Right lung (tissue), 5 donors: ENCODE results near the gene CCDC149. TPM values are rescaled to one million over a fixed set of nuclear protein-coding genes. Genes with fewer than 3 reads are reported as not detected.

Experiments used
- DNase-seq, 2 donors: peaks; one replicate each; pipeline ENCODE4 v3.0.0-alpha.2; 2013
- polyA plus RNA-seq, 5 donors: library from polyadenylated mRNA; unstranded; fragments of 120-200 nt; gene quantifications; one replicate each; pipeline versions ENCODE4 v1.2.1 to v1.2.3, GENCODE V29; 2013; ENCODE audit warnings: inconsistent platforms in 1 of 5, low replicate concordance in 1 of 5; ENCODE audit not compliant: insufficient read length in 5 of 5, insufficient read depth in 1 of 5

Gene CCDC149
- polyA plus RNA-seq, 5 donors = 18.4 to 22.9 (median 20.5) TPM

DNA sequence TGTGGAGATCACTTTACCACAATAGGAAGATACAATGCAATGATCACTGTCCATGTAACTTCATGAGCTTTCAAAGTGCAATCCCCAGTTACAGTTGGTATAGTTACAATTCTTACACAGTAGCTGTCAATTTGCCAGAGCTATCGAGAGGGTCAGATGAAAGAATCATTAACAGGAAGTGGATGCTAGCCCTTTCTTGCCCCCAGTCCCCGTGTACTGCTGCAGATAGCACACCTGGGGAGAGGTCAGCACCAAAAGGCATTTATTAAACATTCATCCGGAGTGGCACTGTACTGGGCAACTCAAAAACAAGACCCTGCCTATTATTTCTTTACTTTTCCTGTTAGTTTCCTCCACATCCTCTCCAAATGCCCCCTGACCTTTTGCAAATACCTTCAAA, 69.7 kb downstream of the CCDC149 start:
- no peak for DNase-seq

DNA sequence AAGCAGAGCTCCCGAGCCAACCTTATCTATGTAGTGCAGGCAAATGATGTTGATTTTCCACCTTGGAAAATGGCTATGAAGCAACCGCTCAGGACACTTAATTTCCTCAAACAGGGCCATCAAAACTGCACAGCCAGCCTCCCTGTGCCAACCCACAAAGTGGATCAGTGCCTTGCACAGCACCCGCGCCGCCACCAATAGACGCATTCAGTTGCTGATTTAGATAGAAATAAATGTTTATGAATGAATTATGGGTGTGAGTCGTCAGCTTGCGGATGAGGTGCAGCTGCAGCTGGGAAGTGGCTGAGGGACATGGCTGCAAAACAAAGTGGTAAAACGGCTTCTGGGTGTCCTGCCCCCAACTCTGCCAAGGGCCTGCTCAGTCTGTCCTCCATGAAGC, 70.5 kb downstream of the CCDC149 start:
- no peak for DNase-seq

DNA sequence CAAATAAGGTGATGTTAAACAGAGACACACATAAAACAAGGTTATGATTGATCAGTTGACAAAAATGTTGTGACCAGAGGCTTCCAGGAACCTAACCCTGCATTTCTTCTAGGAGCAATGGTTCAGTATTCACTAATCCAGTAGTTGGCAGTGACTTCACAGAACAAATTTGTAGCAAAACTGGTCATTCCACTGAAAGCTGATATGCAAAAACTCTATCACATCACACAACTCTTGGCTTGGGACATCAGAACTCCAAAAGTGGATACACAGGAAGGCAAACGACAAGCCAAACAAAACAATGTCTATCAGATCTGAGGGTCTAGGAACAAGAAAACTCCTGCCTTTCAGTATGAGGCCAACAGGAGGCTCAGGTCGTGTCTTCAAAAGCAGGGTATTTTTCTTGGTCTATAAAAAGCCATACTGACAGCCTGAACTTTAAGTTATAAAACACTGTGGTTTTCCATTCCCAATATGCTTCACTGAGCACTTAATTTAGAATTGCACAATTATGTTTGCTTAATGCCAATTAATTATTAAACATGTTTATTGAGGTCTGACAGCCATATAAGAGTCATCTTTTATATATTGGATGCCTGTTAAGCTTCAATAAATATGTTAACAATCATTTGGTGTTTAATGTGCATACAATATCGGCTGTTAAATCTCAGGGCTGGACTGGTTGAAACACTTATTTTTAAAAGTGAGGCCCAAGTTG, 71.9 kb downstream of the CCDC149 start:
- DNase-seq = peak in 1 of 2 donors; percentile 40

DNA sequence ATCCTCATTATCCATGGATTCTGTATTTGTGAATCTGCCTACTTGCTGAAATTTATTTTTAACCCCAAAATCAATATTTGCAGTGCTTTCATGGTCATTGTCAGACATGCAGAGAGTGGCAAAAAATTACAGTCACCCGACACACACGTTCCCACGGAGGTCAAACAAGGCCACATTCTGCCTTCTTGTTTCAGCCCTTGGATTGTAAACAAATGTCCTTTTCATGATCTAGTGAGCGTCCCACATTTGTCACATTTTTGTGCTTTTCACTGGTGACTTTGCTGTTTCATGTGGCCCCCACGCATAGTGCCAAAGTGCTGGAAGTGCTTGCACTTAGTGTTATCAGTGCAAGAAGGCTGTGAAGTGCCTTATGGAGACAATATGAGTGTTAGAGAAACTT, 72.5 kb downstream of the CCDC149 start:
- no peak for DNase-seq

DNA sequence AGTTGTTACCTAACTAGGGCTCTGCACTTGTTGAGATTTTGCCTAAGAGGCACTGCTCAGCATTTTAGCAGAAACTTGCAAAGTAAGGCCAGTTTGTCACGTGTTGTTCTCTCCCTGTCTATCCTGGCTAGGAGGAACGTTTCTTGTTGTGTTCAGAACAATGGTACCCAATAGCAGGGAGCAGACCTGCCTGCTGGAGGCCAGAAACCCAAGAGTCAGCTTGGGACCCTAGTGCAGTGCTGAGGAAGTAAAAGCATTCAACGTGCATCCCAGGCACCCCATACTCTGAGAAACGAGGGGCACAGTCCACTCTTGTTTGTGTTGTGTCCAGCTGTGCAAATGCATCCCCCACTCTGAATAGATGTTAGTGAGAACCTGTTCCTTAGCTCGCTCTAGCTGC, 75.1 kb downstream of the CCDC149 start:
- DNase-seq = no peak

DNA sequence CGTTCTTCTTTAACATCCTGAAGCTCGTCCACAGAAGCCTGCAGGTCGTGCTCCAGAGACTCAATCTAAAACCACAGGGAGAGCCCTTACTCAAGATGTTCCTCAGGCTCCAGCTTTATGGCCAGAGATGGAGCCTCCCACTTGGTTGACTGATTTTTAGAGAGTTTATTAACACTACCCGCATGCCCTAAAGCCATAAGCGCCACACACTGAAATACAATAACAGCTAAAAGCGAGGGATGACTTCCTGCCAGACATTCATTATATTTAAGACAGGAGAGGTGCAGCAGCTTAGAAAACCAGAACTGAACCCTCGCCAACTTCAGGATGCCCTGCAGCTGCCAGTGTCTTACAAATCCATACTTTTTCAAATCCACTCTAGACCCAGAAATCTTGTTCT, 75.5 kb downstream of the CCDC149 start:
- no peak for DNase-seq

DNA sequence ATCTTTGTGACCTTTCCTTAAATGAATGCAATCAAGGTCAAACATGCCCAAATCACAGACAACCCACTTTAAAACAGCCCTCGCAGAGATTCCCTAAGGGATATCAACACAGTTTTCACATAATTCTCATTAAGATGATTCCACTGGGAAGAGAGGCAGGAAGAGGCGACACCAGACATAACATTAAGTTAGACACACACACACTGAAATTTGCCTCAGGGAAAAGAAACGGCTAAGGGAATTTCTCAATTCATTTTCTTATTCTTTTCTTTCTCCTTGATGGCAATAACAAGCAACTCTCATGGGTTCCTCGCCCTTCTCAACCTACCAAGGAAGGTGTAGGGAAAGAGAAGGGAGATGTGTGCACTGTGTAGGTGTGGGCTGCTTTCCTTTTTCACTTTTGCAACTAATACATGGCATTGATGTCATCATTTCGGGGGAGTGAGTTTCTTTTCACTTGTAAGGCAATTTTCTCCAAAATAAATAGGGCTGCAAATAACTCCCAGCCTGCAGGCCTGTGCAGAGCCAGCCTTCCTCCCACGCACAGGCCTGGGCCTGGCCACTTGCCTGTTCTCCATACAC, 76.1 kb downstream of the CCDC149 start:
- DNase-seq = no peak

DNA sequence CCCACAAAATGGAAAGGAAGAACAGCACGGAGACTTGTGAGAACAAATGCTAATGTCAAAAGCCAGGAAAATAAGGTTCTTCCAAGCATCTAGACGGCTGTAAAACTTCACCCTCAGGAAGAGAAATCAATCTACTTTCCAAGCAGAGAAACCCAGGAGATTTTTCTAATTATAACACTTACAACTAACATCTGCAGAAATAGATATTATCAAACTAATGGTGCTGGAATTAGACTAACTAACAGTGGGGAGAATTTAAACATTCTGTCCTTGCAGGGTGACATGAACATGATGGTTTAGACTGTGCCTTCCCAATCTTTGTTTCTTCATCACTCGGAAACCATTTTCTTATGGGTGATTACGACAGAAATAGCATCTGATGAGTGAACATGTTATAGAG, 77.1 kb downstream of the CCDC149 start:
- no peak for DNase-seq

DNA sequence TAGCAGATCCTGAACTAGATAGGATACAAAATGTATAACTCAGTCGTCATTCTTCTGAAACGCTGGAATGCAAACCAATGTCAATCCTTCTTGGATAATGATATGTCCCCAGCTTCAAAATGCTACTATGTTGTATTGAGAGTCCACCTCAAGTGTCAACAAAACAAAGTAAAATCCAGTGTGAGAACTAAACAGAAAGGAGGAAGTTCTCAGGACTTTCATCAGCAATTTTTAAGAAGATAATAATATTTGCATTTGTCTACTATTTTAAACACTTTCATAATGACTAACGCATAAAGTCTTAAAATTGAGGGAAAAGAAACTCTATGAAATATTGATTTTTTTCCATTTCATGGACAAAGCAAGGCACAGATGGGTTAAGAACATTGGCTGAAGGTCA, 81.2 kb downstream of the CCDC149 start:
- DNase-seq = no peak

DNA sequence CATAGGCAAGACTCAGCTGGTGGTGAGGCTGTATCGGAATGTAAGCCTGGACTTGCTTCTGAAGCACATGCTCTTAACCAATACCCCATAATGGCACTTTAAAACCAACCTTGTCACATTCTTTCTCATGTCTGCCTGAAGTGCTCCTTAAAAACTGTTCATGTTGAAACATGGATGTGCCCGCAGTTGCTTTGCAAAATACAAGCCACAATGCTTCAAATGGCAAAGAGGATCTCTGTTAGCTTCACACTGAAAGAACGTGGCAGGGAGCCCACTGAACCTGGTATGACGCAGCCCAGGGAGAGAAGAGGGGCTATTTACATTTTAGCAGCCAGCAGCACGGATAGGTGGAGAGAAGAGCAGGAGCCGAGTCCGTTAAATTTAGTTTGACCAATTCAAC, 88.1 kb downstream of the CCDC149 start:
- no peak for DNase-seq

DNA sequence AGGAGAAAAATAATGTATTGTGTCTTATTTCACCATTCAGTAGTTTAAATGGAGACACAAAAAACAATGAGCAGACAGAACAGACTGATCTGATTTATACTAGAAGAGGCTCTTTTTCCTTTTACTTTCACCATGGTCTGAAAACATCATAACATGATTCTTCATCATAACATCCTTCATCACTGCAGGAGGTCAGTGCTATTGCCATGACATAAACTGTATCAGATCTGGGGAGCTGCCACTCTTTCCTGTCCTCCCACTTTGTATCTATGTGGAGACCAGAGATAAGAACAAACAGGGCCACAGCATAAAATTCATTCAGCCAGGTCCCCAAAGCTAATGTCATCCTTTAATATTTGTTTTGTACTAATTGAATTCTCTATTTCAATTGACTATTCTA, 92.3 kb downstream of the CCDC149 start:
- DNase-seq = no peak

DNA sequence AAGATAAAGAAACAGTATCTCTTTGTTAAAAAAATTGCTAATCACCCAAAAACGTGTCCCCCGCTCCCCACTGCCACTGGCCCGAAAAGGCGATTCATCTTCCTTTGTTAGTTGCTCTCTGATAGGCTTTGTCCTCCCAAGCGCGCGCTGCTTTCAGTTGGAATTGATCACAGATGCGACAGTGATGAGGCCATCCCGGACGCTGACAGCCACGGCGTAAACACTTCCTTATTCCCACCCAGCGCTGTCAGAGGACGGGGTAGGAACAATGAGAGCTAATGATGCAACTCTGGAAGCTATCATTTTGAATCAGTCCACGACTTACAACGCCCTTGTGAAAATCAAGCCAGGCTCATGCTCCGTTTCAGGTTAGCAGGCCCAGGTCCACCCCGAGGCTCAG, 96.0 kb downstream of the CCDC149 start:
- DNase-seq = no peak

DNA sequence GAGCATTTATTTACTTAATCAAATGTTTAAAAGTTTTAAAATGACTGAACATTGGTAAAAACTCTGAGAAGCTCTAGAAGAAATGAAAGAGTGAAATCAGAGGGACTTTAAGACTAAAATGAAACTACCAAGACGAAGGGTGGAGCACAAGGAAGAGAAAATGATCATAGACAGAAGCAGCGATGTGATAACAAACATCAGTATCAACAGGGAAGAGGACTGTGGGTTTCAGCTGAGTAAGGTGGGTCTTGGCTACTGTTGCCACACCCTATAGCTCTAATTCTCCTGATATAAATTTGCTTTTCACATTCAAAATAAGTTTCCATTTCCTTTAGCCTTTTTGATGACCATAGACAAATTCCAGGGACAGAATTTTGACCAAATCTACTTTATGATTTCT, 99.1 kb downstream of the CCDC149 start:
- DNase-seq = no peak

DNA sequence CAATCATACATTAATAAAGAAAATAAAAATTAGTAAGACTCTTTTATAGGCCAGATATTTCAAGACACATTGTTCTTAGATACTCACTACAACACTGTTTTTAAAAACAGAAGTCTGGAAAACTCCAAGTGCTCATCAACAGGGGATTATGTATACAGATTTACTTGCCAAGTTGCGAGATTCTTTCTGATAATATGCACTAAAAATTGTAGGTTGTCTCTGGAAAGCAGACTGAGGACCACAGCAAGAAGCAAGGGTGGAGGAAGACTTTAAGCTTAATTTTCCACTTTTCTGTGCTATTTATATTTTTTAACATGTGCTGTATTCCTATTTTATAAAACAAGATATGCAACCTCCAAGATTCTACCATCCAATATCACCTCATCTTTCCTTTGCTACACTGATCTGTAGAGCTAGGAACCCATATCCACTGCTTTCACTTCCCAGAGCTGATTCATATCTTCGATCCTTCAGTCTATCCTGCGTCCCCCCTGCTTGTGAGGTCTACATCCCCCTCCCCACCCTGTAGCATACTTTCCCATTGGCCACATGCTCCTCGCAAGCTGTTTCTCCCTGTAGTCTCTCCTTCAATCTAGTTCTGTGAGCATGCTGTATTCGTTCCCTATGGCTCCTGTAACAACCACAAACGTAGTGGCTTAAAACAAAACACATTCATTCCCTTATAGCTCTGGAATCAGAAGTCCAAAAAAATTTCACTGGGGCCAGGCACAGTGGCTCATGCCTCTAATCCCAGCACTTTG, 101.8 kb downstream of the CCDC149 start:
- no peak for DNase-seq

DNA sequence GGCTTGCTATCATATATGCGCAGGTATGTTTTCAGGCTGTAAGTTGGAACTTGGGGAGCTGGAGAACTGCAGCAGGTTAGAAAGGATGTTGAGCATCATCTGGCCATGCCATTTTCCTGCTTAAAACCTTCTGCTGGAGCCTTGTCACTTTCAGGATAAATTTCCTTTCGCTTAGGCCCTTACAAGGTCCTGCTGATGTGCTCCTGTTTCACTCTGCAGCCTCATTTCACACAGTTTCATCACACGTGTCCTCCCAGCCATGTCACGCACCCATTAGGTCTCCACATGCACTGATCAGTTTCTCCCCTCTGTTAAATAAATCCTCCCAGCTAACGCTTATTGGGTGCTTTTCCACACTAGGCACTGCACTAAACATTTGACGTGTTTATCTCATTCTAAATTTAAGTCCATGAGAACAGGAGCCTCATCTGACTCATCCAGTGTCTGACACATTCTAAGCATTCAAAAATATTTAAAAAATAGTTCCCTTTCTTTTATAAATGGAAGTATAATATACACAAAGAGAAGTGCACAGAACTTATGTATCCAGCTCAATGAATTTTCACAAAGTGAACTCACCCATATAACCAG, 102.9 kb downstream of the CCDC149 start:
- no peak for DNase-seq

DNA sequence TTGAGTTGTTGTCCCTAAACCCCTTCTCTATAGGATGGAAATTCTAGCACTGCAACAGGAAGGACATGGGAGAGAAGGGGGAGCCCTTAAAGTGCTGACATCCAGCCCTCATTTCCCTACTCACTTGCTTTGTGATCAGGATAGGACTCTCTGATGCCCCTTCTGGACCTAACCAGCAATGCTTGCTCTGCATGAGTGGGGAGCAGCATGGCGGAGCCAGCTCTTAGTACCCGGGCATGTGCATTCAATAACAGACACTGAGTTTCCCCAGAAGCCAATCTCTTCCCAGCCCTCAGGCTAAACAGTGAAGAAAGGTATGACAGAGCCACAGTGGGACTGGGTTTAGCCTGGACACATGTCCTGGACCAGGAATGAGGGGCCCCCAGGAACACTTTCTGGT, 103.5 kb downstream of the CCDC149 start:
- DNase-seq = no peak

DNA sequence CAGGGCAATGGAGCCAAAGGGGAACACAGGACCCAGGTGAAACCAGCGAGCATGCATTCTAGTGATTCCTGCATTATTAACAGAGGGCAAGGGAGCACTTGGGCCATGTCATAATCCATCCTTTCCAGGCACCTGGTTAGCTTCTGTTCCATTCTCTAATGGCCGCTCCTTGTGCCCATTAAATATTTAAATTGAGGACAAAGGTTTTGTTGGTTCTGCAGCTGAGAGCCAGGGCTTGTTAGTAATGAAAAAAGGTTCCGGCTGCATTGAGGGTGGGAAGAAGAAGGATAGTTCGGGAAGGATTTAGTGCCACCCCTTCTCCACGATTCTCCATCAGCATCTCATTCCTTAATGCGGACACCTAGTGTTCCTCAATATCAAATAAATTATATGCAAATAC, 103.9 kb downstream of the CCDC149 start:
- no peak for DNase-seq

DNA sequence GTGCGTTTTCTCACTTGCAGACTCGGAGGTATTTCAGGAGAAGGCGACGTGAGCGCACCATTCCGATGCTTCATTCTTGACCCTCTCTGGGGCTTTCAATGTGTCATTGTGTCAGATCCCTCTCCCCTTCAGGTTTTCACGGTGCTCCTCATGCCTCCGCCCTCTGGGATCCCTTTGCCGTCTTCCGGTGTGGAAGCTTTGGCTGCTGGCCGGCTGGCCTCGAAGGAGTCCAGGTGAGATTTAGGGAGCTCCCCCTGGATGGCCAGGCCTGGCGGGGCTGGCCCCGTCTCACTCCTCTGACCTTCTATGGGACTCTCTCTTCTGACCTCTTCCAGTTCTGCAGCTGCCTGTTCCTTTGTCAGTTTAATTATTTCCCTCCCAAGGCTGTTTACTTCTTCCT, 104.6 kb downstream of the CCDC149 start:
- no peak for DNase-seq

DNA sequence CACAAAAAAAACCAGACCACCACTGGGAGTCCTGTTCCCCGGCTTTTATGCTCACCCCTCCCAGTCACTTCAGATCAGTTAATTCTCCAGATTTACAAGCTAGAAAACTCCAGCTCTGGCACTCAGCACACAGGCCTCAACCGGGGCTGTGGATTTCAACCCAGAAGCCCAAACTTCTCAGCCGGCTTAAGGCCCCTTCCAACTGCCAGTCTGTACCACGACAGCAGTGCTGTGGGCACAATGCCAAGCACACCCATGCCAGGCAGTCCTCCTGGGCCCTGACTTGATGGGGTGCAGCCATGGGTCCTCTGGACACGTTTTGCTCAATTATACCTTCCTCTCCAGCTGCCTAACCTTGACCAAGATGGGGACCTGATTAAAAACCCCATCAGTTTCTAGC, 105.2 kb downstream of the CCDC149 start:
- DNase-seq = no peak

DNA sequence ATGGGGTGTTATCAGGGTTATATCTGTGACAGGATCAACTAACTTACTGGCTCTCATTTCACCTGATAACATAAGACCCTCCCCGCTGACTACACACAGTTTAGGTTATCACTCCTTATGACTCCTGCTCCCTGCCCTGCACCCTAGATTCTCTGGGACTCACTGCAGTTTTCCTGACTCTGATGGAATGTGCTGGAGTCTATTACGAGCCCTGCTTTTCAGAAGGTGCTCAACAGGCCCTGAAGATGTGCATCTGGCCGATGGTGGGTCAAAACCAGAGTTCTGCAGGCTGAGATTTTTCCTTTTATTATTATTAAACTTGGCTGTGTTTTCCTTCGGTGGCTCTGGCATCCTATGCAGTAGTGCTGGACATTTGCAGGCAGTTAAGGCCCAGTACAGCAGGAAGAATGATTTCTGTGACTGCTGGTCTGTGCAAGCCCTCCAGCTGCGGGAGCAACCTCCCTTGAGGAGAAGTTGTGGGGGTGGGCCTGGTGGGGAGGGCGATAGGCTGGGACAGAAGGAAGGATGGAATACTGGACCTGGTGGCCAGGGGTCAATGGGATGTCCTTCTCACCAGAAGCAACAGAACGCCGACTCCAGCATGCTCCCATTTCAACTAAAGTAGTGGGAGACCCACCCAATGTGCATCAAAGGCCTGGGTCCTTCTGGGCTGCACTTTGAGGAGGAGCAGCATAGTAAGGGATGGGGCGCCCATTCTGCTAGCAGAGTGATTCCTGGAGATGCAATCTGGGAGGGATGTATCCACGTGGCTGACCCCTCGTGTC, 106.4 kb downstream of the CCDC149 start:
- DNase-seq = no peak

DNA sequence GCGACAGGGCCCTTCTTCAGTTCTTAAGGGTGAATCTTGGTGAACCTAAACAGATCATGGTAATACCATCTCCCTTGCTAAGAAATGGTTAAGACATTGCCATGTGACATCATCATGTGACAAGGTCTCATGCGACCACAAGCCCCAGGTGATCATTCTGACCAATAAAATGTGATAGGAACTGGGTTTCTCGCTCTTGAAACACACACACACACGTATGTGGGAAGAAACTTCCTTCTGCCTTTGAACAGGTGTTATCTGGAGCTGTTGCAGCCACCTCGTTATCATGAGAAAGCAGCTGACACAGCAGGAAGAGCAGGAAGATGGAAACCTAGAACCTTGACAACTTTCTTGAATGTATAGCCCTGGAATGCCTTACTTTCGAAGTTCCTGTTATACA, 107.3 kb downstream of the CCDC149 start:
- no peak for DNase-seq

DNA sequence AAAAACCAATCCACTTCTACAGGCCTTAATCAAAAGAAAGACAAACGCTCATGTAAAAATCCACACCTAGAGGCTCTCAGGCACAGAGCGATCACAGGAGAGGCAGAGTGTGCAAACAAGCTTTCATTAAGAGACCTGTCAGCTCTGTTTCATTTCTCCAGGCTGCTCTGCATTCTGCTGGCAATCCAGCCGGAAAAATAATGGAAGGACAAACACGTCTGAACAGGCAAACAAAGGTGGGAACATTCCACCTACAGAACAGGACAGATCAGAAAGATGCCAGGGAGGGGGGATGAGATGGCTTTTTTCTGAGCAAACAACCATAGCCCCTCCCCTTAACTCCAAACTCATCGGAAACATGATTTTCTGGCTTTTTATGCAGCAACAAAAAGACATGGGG, 107.8 kb downstream of the CCDC149 start:
- DNase-seq = no peak
